ENCODE measurements around the gene VGLL4.

GRCh38 chr3:11625376-11626083, 18.2 kb downstream of the VGLL4 start:
- TF ChIP-seq, protein P1, sequence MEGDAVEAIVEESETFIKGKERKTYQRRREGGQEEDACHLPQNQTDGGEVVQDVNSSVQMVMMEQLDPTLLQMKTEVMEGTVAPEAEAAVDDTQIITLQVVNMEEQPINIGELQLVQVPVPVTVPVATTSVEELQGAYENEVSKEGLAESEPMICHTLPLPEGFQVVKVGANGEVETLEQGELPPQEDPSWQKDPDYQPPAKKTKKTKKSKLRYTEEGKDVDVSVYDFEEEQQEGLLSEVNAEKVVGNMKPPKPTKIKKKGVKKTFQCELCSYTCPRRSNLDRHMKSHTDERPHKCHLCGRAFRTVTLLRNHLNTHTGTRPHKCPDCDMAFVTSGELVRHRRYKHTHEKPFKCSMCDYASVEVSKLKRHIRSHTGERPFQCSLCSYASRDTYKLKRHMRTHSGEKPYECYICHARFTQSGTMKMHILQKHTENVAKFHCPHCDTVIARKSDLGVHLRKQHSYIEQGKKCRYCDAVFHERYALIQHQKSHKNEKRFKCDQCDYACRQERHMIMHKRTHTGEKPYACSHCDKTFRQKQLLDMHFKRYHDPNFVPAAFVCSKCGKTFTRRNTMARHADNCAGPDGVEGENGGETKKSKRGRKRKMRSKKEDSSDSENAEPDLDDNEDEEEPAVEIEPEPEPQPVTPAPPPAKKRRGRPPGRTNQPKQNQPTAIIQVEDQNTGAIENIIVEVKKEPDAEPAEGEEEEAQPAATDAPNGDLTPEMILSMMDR (IDR thresholded peaks at IDR 0.05): no peak
- TF ChIP-seq RFX5 (IDR thresholded peaks at IDR 0.05) (no peak), SMC3 (IDR thresholded peaks at IDR 0.05) (no peak), TP53 (CRISPR knock-in tag; IDR thresholded peaks at IDR 0.05) (no peak), PHF8 (IDR thresholded peaks at IDR 0.05; ENCODE audit: borderline replicate concordance, low read depth) (no peak), CBX8 (IDR thresholded peaks at IDR 0.05) (no peak), USF2 (IDR thresholded peaks at IDR 0.05) (no peak), KDM1A (IDR thresholded peaks at IDR 0.05; ENCODE audit: low read depth) (no peak), NR3C1 (IDR thresholded peaks at IDR 0.05) (no peak), MAZ (IDR thresholded peaks at IDR 0.05; ENCODE audit: borderline replicate concordance, low read depth, low read length) (no peak), GATA3 (IDR thresholded peaks at IDR 0.05; ENCODE audit: borderline replicate concordance) (no peak), RAD21 (conservative IDR thresholded peaks at IDR 0.05 in 1 of 2, IDR thresholded peaks at IDR 0.05 in 1 of 2) (no peak)

Measured in A549 (cell line).